Gastroesophageal sphincter (tissue), 3 donors: Measurements from ENCODE around the gene GUCA2B.

Experiments used
- EP300 ChIP-seq: sonication (generic); formaldehyde crosslinking; IDR thresholded peaks from one replicate; pipeline ENCODE4 v1.6.1; 2017; ENCODE audit warnings: antibody characterized with exemption, mild to moderate bottlenecking
- POLR2A ChIP-seq, 2 donors: fragments of 450-650 bp; IDR thresholded peaks; one replicate each; pipeline ENCODE4 v1.6.1; 2017; ENCODE audit warnings: antibody characterized with exemption in 2 of 2, mild to moderate bottlenecking in 2 of 2, moderate library complexity in 1 of 2
- POLR2AphosphoS5 ChIP-seq: sonication (generic); formaldehyde crosslinking; IDR thresholded peaks from one replicate; pipeline ENCODE4 v1.6.1; 2017; ENCODE audit warnings: antibody characterized with exemption
- TF ChIP-seq, protein P1 (sequence below), 4 experiments: fragments of 200-600 bp in 2 of 4; fragments of 450-650 bp in 2 of 4; sonication (generic) in 1 of 4; IDR thresholded peaks; one replicate each; pipeline ENCODE4 v1.5.1; 2017 to 2019; ENCODE audit warnings: antibody characterized with exemption in 4 of 4, mild to moderate bottlenecking in 2 of 4, moderate library complexity in 2 of 4

DNA sequence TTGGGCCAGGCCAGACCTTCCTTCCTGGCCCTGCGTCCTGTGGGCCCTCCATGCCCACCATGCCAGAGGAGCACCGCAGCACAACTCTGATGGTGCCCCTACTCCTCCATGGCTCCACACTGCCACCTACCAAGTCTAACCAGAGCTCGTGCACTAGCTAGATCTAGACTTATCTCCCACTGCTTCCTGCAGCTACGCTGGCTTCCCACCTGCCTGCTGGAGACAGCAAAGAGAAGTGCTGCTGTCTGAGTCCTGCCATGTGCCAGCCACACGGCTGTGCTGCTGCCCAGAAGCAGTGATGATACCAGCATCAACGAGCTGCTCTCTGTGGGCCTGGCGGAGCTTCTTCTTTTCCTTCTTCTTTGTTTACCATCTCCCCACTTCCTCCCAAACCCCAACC is 4.5 kb downstream of the GUCA2B start:
- TF ChIP-seq, protein P1, sequence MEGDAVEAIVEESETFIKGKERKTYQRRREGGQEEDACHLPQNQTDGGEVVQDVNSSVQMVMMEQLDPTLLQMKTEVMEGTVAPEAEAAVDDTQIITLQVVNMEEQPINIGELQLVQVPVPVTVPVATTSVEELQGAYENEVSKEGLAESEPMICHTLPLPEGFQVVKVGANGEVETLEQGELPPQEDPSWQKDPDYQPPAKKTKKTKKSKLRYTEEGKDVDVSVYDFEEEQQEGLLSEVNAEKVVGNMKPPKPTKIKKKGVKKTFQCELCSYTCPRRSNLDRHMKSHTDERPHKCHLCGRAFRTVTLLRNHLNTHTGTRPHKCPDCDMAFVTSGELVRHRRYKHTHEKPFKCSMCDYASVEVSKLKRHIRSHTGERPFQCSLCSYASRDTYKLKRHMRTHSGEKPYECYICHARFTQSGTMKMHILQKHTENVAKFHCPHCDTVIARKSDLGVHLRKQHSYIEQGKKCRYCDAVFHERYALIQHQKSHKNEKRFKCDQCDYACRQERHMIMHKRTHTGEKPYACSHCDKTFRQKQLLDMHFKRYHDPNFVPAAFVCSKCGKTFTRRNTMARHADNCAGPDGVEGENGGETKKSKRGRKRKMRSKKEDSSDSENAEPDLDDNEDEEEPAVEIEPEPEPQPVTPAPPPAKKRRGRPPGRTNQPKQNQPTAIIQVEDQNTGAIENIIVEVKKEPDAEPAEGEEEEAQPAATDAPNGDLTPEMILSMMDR (IDR thresholded peaks at IDR 0.05) = no peak
- no peak for TF ChIP-seq EP300
- TF ChIP-seq POLR2AphosphoS5 = no peak
- no peak for TF ChIP-seq POLR2A (IDR thresholded peaks at IDR 0.05)
